ENCODE measurements around the gene MYPN.
"Not testable (repeated sequence)": the region's sequence is repeated elsewhere in the genome, so short reads cannot be mapped to it uniquely, and the experiment has no call there.

The MYPN gene, protein sequence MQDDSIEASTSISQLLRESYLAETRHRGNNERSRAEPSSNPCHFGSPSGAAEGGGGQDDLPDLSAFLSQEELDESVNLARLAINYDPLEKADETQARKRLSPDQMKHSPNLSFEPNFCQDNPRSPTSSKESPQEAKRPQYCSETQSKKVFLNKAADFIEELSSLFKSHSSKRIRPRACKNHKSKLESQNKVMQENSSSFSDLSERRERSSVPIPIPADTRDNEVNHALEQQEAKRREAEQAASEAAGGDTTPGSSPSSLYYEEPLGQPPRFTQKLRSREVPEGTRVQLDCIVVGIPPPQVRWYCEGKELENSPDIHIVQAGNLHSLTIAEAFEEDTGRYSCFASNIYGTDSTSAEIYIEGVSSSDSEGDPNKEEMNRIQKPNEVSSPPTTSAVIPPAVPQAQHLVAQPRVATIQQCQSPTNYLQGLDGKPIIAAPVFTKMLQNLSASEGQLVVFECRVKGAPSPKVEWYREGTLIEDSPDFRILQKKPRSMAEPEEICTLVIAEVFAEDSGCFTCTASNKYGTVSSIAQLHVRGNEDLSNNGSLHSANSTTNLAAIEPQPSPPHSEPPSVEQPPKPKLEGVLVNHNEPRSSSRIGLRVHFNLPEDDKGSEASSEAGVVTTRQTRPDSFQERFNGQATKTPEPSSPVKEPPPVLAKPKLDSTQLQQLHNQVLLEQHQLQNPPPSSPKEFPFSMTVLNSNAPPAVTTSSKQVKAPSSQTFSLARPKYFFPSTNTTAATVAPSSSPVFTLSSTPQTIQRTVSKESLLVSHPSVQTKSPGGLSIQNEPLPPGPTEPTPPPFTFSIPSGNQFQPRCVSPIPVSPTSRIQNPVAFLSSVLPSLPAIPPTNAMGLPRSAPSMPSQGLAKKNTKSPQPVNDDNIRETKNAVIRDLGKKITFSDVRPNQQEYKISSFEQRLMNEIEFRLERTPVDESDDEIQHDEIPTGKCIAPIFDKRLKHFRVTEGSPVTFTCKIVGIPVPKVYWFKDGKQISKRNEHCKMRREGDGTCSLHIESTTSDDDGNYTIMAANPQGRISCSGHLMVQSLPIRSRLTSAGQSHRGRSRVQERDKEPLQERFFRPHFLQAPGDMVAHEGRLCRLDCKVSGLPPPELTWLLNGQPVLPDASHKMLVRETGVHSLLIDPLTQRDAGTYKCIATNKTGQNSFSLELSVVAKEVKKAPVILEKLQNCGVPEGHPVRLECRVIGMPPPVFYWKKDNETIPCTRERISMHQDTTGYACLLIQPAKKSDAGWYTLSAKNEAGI (N-terminal part only)

DNA sequence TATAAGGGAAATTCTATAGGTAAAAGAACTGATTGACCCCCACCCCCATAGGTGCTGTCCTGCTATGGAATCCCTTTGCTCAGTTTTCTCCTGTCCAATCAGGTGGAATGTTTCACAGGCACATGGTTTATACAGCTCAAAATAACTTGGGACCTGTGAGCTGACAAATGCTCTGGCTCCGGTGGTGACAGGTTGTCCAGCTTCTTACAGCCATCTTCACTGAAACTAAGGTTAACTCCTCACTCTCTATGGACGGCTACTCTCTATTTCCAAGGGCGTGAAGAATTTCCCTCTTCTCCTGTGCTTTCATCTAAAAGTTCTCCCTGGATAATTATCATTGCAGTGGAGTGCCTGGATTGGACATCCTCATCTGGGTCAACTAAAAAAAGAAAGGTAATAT lies at the start of gene MYPN:
Gene MYPN, plus strand, starts transcription at position 158 of the 400 bp plus-strand sequence. CDS start 11,951 bp downstream, outside the sequence.
- no peak for DNase-seq

DNA sequence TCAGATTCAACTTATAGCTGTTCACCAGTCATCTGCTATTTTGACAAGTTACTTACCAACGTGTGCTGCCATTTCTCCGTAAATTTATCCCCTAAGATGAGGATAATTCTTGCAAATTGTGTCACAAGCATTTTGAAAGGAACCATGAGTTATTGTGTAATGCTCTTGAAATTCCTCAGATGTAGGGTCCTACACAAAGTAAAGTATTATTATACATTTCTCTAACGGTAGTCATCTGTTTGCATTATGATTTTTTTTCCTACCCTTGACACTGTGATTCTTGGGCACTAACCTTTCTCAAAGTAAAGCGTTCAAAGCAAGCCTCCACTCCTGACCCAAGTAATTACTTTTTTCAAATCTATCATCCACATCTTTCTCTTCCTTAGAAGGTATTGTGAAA lies 42.3 kb upstream of the MYPN start:
- DNase-seq, result no peak

DNA sequence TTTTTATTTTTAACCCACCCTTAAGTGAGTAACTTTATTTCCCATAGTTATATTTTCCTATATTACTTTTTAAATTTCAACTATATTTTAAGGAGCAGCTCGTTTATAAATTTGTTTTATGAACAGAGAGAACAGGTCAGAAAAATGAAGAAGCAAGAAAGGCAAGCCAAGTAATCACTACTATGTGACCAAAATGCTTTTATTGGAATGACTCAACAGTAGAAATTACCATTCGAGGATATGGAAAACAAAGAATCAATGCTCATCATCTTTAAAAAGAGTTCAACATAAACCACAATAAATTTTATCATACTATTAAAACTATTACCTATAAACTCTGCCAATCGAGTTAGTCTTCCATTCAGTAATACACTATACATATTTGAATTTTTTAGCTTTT lies 41.8 kb upstream of the MYPN start:
- no peak for DNase-seq

DNA sequence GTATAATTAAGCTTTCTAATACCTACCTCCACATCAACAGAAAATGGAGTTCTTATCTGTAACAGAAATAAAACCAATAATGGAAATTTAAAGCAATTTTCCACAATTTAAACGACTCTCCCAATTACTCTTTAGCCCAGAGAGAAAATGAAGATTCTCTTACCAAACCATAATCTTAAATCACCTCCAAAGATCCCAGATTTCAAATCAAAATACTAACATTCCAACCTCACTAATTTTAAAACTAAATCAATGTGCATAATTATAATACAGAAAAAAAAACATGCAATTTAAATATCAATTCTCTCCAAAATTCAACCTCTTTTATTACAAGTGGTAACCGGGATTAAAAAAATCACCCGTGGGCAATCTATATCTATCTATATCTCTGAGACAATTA lies 35.7 kb upstream of the MYPN start:
- no peak for DNase-seq

DNA sequence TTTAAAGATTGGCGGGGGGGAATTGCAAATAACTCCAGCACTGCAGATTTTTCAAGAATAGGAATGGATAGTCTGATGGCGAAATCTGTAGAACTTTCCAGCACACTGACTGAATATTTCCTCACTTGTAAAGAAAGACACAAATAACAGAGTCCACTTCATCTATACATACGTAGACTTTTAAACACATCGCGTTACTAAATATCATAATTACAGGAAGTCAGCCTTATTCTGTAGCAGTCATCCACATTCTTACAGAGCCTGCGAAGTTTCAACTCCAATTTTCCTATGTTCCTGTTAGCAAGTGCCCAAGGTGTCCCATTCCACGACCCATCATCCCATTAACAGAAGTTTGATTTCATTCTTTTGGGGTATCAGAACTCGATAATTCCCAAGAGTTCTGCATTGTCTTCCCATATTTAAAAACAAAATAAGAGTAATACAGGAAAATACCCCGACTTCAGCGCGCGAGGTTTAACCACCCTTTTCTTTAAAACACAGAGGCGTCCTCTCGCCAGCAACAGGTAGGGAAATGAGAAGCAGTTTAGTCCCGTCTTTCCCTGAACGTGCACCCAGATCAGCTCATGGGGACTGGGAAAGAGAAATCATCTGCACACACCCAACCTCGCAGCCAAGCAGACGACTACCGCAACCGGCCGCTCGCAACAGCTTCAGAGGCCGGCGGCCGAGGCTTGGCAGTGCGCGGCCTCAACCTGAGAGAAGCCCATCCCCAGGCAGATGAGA lies 35.1 kb upstream of the MYPN start:
- DNase-seq, result no peak

DNA sequence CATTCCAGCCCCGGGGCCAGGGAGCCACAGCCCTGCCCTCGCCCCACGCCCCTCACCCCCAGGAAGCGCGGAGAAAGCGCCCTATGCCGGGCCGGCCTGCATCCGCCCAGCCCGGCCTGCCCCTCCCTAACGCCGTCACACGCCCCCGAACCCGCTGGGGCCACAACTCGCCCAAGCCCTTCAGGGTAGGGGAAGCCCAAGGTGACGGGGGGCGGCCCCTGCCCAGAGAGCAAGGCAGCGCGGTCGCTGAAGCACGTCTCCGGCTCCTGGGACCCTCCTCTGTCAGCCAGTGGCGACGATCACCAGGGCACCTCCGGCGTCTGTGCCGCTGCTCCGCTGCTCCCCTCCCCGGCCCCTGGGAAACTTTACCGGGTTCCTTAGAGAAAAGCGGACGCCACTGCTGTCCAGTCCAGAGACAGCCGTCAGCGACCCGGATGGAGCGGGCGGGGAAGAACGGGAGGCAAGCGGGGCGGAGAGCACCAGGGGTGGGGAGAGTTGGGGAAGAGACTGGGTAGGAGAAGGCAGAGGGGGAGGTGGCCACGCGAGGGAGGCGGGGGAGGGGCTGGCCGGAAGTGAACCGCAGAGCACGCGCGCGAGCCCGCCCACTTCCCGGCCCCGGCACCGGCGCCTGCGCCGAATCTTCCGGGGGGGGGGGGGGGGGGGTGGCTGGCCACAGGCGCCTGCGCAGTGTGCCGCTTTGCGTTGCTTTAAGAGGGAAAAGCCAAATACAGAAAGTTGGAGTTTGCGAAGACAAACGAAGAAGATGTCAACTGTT lies 34.3 kb upstream of the MYPN start, which contains the start of gene HERC4:
Gene HERC4, minus strand, starts transcription at position 509 of the 775 bp plus-strand sequence. CDS start 2,175 bp downstream, outside the sequence.
- peak; percentile 85 for DNase-seq

DNA sequence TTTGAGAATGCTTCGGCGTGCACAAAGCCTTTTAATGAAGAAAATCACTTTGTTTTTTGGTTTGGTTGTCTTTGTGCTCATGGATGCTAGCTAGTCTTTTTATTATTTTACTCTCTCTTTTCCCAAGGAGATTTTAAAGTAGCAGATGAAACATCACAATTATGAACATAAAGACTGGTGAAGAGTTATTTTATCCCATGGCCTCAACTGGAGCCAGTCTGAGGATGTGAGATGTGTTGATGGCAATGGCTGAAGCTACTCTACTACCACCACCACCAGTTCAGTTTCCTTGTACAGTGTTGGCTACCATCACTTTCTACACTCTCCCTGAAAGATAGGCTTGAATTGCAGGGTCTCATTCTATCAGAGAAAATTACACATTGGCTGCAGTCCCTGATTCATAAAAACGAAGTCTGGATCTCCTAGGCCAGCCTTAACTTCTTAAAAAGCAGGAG lies 33.7 kb upstream of the MYPN start:
- DNase-seq, result no peak

DNA sequence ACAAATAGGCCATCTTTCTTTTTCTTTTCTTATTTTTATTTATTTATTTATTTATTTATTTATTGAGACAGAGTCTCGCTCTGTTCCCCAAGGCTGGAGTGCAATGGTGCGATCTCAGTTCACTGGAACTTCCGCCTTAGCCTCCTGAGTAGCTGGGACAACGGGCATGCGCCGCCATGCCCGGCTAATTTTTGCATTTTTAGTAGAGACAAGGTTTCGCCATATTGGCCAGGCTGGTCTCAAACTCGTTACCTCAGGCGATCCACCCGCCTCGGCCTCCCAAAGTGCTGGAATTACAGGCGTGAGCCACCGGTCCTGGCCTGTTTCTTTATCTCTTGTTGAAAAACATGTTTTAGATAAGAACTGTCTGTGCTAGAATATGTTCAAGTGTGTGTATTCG lies 33.2 kb upstream of the MYPN start:
- not testable (repeated sequence) for DNase-seq

DNA sequence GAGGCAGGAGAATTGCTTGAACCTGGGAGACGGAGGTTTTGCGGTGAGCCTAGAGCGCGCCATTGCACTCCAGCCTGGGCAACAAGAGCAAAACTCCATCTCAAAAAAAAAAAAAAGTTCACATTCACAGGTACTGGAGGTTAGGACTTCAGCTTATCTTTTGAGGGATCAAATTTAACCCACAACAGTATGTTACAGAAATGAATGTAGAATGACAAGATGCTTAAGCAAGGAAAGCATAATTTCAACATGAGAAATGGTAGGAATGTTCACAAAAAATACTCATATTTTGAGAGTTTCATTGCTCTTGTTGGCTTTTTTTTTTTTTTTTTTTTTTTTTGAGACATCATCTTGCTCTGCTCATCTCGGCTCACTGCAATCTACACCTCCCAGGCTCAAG lies 32.3 kb upstream of the MYPN start:
- DNase-seq, result no peak

DNA sequence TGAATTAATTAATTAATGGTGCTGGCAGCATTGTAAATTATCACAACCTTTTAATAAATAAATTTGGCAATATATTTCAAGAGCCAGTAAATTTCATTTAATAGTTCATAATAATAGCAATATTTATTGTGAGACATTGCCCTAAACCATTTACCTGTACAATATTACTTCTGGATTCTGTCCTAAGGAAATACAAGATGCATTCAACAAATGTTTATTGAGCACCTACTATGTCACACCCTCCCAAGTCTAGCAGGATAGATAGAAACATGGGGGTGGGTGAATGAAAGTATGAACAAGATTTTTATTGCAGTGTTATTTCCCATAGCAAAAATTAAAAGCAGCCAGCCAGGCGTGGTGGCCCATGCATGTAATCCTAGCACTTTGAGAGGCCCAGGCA lies 29.9 kb upstream of the MYPN start:
- no peak for DNase-seq

DNA sequence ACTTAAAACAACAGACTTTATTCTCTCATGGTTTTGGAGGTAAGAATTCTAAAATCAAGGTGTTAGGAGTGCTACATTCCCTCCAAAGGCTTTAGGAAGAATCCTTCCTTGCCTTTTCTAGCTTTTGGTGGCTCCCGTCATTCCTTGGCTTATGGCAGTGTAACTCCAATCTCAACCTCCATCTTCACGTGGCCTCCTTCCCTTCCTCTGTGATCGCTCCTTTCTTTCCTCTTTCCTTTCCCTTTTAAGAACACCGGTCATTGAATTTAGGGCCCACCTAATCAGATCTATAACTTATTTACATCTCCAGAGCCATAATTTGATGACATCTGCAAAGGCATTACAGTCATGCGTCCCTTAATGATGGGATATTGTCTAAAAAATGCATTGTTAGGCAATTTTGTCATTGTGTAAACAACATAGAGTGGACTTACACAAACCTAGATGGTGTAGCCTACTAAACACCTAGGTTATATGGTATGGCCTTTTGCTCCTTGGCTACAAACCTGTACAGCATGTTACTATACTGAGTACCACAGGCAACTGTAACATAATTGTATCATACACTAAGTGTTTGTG lies 28.3 kb upstream of the MYPN start:
- no peak for DNase-seq

DNA sequence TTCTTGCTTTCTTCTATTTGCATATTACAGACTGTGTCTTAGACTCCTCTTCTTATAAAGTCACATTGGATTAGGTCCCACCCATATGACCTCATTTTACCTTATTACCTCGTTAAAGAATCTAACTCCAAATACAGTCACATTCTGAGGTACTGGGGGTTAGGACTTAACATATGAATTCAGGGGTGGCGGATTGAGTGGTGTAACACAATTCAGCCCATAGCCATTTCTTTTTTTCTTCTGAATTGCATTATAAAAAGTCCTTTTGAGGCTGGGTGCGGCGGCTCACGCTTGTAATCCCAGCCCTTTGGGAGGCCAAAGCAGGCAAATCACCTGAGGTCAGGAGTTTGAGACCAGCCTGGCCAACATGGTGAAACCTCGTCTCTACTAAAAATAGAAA lies 27.4 kb upstream of the MYPN start:
- DNase-seq, result no peak

DNA sequence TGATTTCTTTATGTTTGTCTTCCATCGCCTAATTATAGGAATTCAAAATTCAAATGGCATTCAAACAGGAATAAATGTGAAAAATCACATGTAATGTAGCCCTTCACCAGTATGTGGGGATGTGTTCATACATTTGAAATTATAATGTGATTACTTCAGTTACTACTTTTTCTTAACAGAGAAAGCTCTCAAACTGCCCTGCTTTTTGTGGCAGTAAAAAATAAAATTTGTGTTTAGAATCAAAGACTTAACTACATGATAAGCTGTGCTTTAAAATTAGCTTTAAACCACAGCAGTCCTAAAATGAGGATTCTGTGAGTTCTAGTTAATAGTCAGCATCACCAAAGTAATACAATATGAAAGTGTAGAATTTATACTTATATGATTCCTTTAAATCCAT lies 26.4 kb upstream of the MYPN start:
- DNase-seq, result no peak

DNA sequence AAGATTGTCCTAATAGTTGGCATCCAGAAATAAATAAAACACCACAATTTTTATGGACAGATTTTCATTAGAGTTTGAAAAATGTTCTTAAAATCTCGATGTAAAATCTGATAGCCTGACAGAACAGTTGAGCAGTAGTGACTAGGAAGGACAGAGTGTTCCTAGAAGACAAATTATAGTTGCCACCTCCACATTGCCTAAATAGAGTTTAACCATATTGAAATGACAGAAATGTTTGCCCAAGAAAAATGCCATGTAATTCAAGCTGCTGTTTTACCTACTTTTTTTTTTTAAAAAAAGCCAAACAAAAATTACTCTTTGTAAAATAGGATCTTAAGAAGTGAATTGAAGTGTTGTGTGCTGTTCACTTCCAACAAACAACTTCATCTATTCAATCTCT lies 25.3 kb upstream of the MYPN start:
- no peak for DNase-seq

DNA sequence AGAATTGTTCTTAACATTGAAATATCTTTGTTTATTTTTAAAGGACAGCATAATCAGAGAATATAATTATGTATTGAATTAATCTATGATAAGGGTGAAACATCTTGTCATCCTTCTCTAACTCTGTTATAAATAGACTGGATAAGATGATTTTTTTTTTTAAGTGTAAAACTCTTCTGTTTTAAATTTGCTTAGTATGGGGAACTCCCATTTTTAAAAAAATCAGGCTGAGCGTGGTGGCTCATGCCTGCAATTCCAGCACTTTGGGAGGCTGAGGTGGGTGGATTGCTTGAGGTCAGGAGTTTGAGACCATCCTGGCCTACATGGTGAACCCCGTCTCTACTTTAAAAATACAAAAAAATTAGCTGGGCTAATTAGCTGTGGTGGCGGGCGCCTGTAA lies 24.8 kb upstream of the MYPN start:
- no peak for DNase-seq

DNA sequence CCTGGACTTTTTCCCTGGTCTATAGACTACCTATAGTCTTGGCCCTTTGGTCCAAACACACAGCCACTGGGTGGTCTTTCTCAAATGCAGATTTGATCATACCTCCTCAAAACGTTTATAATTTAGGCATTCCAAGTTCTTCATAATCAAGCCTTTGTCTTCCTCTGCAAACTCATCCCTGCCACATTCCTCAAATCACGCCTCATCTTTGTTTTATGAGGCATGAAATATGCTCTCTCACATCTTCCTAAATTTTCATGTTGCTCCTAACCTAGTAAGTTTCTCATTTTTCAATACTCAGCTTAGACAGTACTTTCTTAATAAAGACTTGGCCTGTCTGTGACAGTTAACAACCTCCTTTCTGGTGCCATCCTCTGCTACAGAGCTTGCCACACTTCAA lies 23.3 kb upstream of the MYPN start:
- DNase-seq, result no peak

DNA sequence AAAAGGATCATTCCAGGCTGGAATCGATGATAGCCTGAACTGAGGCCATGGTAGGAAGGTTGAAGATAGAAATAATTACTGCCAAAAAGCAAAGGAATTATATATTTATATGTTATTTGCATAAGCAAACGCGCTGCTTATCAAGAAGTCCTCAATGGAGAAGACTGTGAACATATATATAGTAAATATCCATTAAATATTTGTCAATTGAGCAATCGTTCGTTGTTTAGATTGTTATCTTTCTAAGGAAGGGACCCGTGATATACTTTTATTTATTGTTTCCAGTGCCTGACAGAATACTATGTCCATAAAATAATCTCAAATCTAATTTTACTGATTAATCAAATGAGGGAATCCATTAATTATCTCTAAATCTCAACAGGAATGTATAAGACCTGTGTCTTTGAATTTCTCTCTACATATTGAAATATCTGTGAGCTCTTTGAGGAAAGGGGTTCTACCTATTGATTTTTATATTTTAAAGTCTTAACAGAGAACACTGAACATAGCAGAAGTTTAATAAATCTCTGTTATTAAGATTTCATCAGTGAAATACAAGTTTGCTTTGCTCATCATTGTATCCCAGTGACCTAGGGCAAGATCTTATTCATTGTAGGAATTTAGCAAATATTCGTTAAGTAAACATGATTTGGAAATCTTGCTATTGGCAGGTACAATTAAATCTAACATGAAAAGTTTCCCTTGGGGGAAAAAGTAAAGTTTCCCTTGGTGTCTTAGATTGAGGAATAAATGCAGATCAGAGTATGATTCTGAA lies 22.2 kb upstream of the MYPN start:
- no peak for DNase-seq

DNA sequence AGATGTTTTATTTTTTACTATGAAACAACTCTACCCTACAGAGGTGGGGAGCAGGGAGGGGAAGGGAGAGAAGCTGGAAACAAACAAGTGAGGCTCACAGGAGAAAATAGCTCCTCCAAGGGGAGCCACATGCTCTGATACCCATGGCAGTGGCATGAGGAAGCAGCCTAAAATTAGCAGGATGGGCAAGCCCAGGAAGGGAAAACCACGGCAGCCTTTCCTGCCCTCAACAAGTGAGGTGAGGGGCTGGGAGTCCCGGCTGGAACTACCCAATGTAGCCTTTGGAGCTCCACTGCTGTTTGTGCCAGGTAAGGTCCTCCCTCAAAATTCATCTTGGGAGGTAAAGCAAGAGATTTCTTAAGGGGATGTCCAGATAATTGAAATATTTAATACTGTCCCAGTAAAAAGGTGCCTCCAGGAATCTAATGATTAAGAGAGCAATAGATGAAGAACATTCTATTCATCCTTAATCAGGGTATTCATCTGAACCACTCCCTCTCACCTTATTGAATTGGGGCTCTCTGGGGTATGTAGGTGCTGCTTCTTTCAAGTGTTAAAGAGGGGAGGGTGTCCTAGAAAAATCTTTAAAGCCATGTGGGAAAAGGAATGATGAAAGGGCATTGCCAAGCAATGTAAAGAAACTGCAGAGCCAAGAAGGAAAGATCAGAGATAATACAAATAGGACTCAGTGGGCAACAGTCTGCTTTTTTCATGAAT lies 21.4 kb upstream of the MYPN start:
- DNase-seq, result no peak

DNA sequence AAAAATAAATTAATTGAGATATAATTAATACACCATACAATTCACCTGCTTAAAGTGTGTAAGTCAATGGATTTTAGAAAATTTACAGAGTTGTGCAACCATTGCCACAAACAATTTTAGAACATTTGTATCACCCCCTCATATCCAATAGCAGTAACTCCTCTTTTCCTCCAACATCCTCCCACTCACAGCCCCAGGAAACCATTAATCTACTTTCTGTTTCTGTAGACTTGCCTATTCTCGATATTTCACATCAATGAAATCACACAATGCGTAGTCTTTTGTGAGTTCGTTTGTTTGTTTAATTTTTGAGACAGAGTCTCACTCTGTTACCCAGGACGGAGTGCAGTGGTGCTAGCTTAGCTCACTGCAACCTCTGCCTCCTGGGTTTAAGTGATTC lies 20.5 kb upstream of the MYPN start:
- DNase-seq, result no peak

DNA sequence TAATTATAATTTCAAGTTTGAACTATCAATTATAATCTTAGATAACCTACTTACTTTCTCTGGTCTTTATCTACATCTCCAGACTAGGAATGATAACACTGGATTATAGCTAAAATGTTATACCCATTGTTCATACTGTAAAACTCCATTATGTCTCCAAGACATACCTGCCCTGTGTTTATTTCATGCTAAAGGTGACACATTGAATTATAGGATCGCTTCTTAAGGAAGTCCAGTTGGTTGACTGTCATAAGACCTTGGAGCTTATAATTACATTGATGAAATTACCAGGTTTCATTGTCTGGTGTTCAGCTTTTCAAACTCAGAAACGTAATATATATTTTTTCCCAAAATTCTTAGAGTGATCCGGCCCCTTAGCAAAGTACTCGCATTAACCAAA lies 18.7 kb upstream of the MYPN start:
- DNase-seq, result no peak
